ENCODE data around the gene ZBTB4.
A peak's percentile ranks its signal among the peaks of the same experiment; 100 is the strongest.

Gene ZBTB4
- total RNA-seq, result 101 to 103 reads per million in 2 donors

- peak; percentile 33 to 80 (median 58) for DNase-seq
Measured at GRCh38 chr17:7479213-7480088, at the start of gene ZBTB4. Gene ZBTB4 (minus strand): TSS chr17:7479631. CDS start chr17:7466801, 12,830 bp downstream.

GRCh38 chr17:7528842-7529241 lies 49.4 kb upstream of the ZBTB4 start:
- DNase-seq, result no peak

- DNase-seq, result peak in 4 of 5 experiments; percentile 25 to 56 (median 34)
Measured at GRCh38 chr17:7523033-7523432, 43.6 kb upstream of the ZBTB4 start.

- DNase-seq, result no peak
Measured at GRCh38 chr17:7515911-7516610, 36.6 kb upstream of the ZBTB4 start.

GRCh38 chr17:7513850-7514419 lies 34.5 kb upstream of the ZBTB4 start:
- DNase-seq, result no peak

GRCh38 chr17:7512824-7513540 lies 33.6 kb upstream of the ZBTB4 start:
- DNase-seq, result no peak

GRCh38 chr17:7512105-7512504 lies 32.7 kb upstream of the ZBTB4 start:
- DNase-seq, result no peak

- DNase-seq, result no peak
Measured at GRCh38 chr17:7511108-7511507, 31.7 kb upstream of the ZBTB4 start.

GRCh38 chr17:7509937-7510336 lies 30.5 kb upstream of the ZBTB4 start:
- no peak for DNase-seq

- DNase-seq, result no peak
Measured at GRCh38 chr17:7508846-7509245, 29.4 kb upstream of the ZBTB4 start.

GRCh38 chr17:7508145-7508544 lies 28.7 kb upstream of the ZBTB4 start:
- DNase-seq, result no peak

GRCh38 chr17:7503521-7503920 lies 24.1 kb upstream of the ZBTB4 start:
- DNase-seq, result no peak

- no peak for DNase-seq
Measured at GRCh38 chr17:7502987-7503386, 23.6 kb upstream of the ZBTB4 start.

- no peak for DNase-seq
Measured at GRCh38 chr17:7502171-7502847, 22.9 kb upstream of the ZBTB4 start.

GRCh38 chr17:7501729-7502128 lies 22.3 kb upstream of the ZBTB4 start:
- no peak for DNase-seq

GRCh38 chr17:7499161-7499560 lies 19.7 kb upstream of the ZBTB4 start:
- no peak for DNase-seq

- no peak for DNase-seq
Measured at GRCh38 chr17:7497636-7498035, 18.2 kb upstream of the ZBTB4 start.

- no peak for DNase-seq
Measured at GRCh38 chr17:7497228-7497627, 17.8 kb upstream of the ZBTB4 start.

GRCh38 chr17:7496470-7497183 lies 17.2 kb upstream of the ZBTB4 start:
- no peak for DNase-seq

GRCh38 chr17:7495906-7496434 lies 16.5 kb upstream of the ZBTB4 start:
- no peak for DNase-seq

- DNase-seq, result no peak
Measured at GRCh38 chr17:7493941-7494340, 14.5 kb upstream of the ZBTB4 start.
